ENCODE measurements around the gene OR8D1. TPM values are rescaled to one million over a fixed set of nuclear protein-coding genes. Genes with fewer than 3 reads are reported as not detected.

OR8D1 gene
- total RNA-seq, result under 0.01 TPM in 1 of 2 replicates, not detected in the other

GRCh38 chr11:124313849-124314248 lies at the start of gene OR8D1:
Gene OR8D1, minus strand, starts transcription at chr11:124313949. Its CDS starts 3,183 bp downstream, at chr11:124310766.

GRCh38 chr11:124320097-124320496 lies 6.3 kb upstream of the OR8D1 start, which contains the start of gene OR8D2:
Gene OR8D2, minus strand, starts transcription at chr11:124320197. Its CDS starts 0 bp downstream, at chr11:124320197.

GRCh38 chr11:124256076-124256475 lies 57.7 kb downstream of the OR8D1 start, which contains the start of gene OR8G5:
Gene OR8G5, plus strand, starts transcription at chr11:124256376. Its CDS starts 8,556 bp downstream, at chr11:124264932.

Other genes with a start within 250 kb of the OR8D1 start
- gene VWA5A, start 198.5 kb downstream of the OR8D1 start, total RNA-seq, result 11.5 and 13.5 TPM in 2 replicates
- gene OR10D3, start 130.6 kb downstream of the OR8D1 start, total RNA-seq, result not detected in 2 replicates
- not detected in 2 replicates for gene OR8G1, start 72.9 kb downstream of the OR8D1 start, total RNA-seq
- gene OR8G5, start 57.6 kb downstream of the OR8D1 start, total RNA-seq, result not detected in 2 replicates
- not detected in 2 replicates for gene OR8D2, start 6.2 kb upstream of the OR8D1 start, total RNA-seq
- gene OR8B2, start 70.5 kb upstream of the OR8D1 start, total RNA-seq, result not detected in 2 replicates
- gene OR8B3, start 85.1 kb upstream of the OR8D1 start, total RNA-seq, result not detected in 2 replicates
- gene OR8B4, start 110.9 kb upstream of the OR8D1 start, total RNA-seq, result not detected in 2 replicates
- gene OR8B8, start 131.7 kb upstream of the OR8D1 start, total RNA-seq, result not detected in 2 replicates
- not detected in 2 replicates for gene OR8B12, start 229.7 kb upstream of the OR8D1 start, total RNA-seq

All from regular cardiac myocyte (primary cell).